Thoracic aorta (tissue), 2 donors: Measurements from ENCODE around the gene HSPB8. TPM values are rescaled to one million over a fixed set of nuclear protein-coding genes. Genes with fewer than 3 reads are reported as not detected.

Experiments
- ATAC-seq: fragments of 150-250 bp; one replicate; pipeline ENCODE4 v1.8.0; 2017; ENCODE audit warnings: low read depth; ENCODE audit not compliant: insufficient number of reproducible peaks, low FRiP score
- DNase-seq: peaks from one replicate; pipeline ENCODE4 v3.0.0-alpha.2; 2020; ENCODE audit warnings: low spot score
- H3K27ac ChIP-seq, 2 donors: fragments of 200-600 bp; sonication (generic); 1 replicate in 1 of 2; 2 replicates in 1 of 2; pipeline ENCODE4 v1.5.1; 2016; ENCODE audit warnings: mild to moderate bottlenecking in 2 of 2, moderate library complexity in 2 of 2
- H3K27me3 ChIP-seq: fragments of 200-600 bp; sonication (generic); replicated peaks from 2 replicates; pipeline ENCODE4 v1.6.0; 2016; ENCODE audit warnings: mild to moderate bottlenecking; ENCODE audit not compliant: insufficient read depth
- H3K36me3 ChIP-seq: fragments of 200-600 bp; sonication (generic); one replicate; pipeline ENCODE4 v1.5.1; 2016
- H3K4me1 ChIP-seq, 2 donors: fragments of 200-600 bp; sonication (generic); 1 replicate in 1 of 2; 2 replicates in 1 of 2; pipeline versions ENCODE4 v1.5.1 to v1.6.0; 2016; ENCODE audit warnings: low read depth in 2 of 2, mild to moderate bottlenecking in 1 of 2; ENCODE audit not compliant: control insufficient read depth in 1 of 2
- H3K4me3 ChIP-seq: fragments of 200-600 bp; sonication (generic); 2 replicates; pipeline ENCODE4 v1.5.1; 2016; ENCODE audit warnings: mild to moderate bottlenecking
- H3K9me3 ChIP-seq: fragments of 200-600 bp; sonication (generic); 2 replicates; pipeline ENCODE4 v1.5.1; 2016
- CTCF ChIP-seq: fragments of 200-600 bp; sonication (generic); IDR thresholded peaks from one replicate; pipeline ENCODE4 v1.5.1; 2019; ENCODE audit warnings: antibody characterized with exemption
- total RNA-seq, 2 donors: library from RNA; depleted of rRNA; stranded (reverse); fragments of >200 nt; gene quantifications; one replicate each; pipeline versions ENCODE4 v1.1.0 to v1.2.3, GENCODE V29; 2016

The HSPB8 gene
- total RNA-seq, 2 donors from 2014 or later, result 108 to 172 TPM

DNA sequence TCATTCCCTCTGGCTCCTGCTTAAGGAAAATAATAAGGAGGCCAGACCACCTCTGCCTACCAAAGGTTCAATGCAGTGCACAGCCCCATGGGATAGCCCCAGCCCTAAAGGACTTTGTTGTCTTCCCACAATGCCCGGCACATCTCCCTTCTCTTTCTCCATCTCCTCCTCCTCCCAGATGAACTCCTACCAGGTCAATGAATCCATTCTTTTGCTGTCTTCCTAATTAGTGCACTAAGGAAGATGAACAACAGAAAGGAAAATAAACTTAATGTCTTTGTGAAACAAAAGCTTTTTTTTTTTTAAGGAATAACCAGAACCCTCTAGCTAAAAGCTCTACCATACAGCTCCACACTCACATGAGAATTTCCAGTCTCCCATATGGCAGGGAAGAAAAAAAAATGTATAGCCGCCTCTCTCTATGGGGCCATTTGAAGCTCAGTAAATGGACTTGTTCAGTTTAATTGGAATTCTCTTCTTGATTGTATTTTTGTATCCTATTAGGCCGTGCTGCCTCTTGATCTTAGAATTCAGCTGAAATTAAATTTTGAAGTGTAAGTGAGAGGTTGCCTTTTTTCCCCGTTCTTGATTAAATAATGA, 41.8 kb upstream of the HSPB8 start:
- no peaks in the 10 kb centered on the region for H3K4me1 ChIP-seq
- H3K36me3 ChIP-seq, result no peaks in the 10 kb centered on the region
- no peak overlapping the region for H3K4me3 ChIP-seq
- H3K27ac ChIP-seq, result no peak overlapping the region
- DNase-seq (no peak), ATAC-seq (no peak)
- TF ChIP-seq CTCF, result no peak
- peaks cover 5% of the 10 kb centered on the region for H3K9me3 ChIP-seq
- no peaks in the 10 kb centered on the region for H3K27me3 ChIP-seq

DNA sequence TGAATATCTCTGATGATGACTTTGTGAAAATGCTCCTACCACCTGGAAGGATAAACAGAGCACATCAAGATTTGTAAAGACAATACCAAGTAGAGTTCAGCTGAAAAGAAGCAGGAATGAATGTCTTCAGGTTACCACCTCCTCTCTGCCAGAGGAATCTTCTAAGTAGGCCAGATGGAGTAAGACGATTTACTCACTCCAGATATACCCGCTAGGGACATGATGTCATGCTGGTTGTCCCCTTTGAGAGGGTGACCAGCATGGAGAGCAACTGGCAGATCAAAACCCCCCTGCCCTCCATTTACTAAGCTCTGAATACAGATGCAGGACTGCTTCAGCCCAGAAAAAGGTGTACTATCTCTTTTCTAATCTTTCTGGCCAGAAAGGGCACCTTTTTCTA, 39.3 kb upstream of the HSPB8 start:
- Histone ChIP-seq H3K27me3 (no peaks in the 10 kb centered on the region), H3K4me3 (no peak overlapping the region), H3K9me3 (no peaks in the 10 kb centered on the region), H3K27ac (no peak overlapping the region), H3K36me3 (no peaks in the 10 kb centered on the region), H3K4me1 (no peaks in the 10 kb centered on the region)
- ATAC-seq (no peak), DNase-seq (no peak)
- no peak for TF ChIP-seq CTCF

DNA sequence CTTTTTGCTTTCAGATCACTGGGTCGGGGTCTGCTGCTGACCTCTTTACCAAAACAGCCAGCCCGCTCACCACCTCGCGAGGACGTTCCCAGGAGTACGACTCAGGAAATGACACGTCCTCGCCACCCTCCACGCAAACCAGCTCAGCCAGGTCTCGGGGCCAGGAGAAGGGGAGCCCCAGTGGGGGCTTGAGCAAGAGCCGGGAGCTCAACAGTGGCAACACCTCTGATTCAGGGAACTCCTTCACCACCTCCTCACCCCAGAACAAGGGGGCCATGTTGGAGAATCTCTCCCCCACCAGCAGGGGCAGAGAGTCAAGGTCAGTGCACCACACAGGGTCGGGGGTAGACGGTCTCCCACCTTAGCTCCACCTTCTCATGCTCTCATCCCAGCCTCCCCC, 33.4 kb upstream of the HSPB8 start:
- Histone ChIP-seq H3K4me1 (no peaks in the 10 kb centered on the region), H3K4me3 (no peak overlapping the region), H3K27me3 (no peaks in the 10 kb centered on the region), H3K27ac (no peak overlapping the region), H3K36me3 (no peaks in the 10 kb centered on the region), H3K9me3 (no peaks in the 10 kb centered on the region)
- DNase-seq (no peak), ATAC-seq (no peak)
- TF ChIP-seq CTCF, result no peak

- Histone ChIP-seq H3K27ac (no peak overlapping the region), H3K9me3 (peaks cover 10% of the 10 kb centered on the region), H3K27me3 (no peaks in the 10 kb centered on the region), H3K4me3 (no peak overlapping the region), H3K36me3 (no peaks in the 10 kb centered on the region), H3K4me1 (no peaks in the 10 kb centered on the region)
- no peak for TF ChIP-seq CTCF
- ATAC-seq, result no peak
- no peak for DNase-seq
Measured at GRCh38 chr12:119147847-119148448, 30.8 kb upstream of the HSPB8 start.

- no peak for DNase-seq
- Histone ChIP-seq H3K36me3 (no peaks in the 10 kb centered on the region), H3K4me1 (no peaks in the 10 kb centered on the region), H3K27me3 (no peaks in the 10 kb centered on the region), H3K9me3 (peaks cover 10% of the 10 kb centered on the region), H3K4me3 (no peak overlapping the region), H3K27ac (no peak overlapping the region)
- no peak for TF ChIP-seq CTCF
- no peak for ATAC-seq
Measured at GRCh38 chr12:119149270-119149669, 29.5 kb upstream of the HSPB8 start.
